ENCODE data around the gene DENND2C.

DNA sequence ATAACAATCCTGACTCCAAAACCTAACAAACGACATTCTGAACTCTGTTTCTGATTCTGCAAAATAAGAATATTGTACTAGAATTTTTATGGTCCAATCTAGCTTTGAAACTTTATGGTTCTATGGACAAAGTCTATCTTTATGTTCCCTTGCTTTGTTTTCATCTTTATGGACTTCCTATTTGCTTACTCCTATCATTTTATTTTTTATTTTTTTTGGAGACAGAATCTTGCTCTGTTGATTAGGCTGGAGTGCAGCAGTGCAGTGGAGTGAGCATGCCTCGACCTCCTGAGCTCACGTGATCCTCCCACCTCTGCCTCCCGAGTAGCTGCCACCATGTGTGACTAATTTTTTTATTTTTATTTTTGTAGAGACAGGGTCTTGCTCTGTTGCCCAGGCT lies 43.1 kb upstream of the DENND2C start:
- no peak for TF ChIP-seq EP300 (IDR thresholded peaks at IDR 0.05; ENCODE audit: low read depth)
- TF ChIP-seq, protein P1, sequence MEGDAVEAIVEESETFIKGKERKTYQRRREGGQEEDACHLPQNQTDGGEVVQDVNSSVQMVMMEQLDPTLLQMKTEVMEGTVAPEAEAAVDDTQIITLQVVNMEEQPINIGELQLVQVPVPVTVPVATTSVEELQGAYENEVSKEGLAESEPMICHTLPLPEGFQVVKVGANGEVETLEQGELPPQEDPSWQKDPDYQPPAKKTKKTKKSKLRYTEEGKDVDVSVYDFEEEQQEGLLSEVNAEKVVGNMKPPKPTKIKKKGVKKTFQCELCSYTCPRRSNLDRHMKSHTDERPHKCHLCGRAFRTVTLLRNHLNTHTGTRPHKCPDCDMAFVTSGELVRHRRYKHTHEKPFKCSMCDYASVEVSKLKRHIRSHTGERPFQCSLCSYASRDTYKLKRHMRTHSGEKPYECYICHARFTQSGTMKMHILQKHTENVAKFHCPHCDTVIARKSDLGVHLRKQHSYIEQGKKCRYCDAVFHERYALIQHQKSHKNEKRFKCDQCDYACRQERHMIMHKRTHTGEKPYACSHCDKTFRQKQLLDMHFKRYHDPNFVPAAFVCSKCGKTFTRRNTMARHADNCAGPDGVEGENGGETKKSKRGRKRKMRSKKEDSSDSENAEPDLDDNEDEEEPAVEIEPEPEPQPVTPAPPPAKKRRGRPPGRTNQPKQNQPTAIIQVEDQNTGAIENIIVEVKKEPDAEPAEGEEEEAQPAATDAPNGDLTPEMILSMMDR (IDR thresholded peaks at IDR 0.05), result no peak
- no peak for TF ChIP-seq POLR2AphosphoS5 (IDR thresholded peaks at IDR 0.05)
